AG04450 (cell line): ENCODE measurements around the gene EXTL1. TPM values are rescaled to one million over a fixed set of nuclear protein-coding genes. Genes with fewer than 3 reads are reported as not detected.
A peak's percentile ranks its signal among the peaks of the same experiment; 100 is the strongest.

Experiments used
- CTCF ChIA-PET: fragments of 300-600, 350-600 bp; formaldehyde crosslinking; extraction: SDS; loops from one replicate; lab custom pipeline; 2022; ENCODE audit warnings: antibody characterized with exemption, inconsistent platforms; lab: Charles Lee
- POLR2A ChIA-PET: fragments of 350-600 bp; formaldehyde crosslinking; extraction: SDS; loops from one replicate; lab custom pipeline; 2021; ENCODE audit warnings: antibody characterized with exemption, inconsistent platforms; lab: Yijun Ruan, JAX
- DNase-seq: peaks from one replicate; pipeline ENCODE4 v3.0.0-alpha.2; 2011; ENCODE audit warnings: low read depth, low spot score
- H3K27ac ChIP-seq: one replicate; pipeline ENCODE4 v1.5.1; 2012; ENCODE audit warnings: low read depth, low read length, control low read depth
- H3K27me3 ChIP-seq: one replicate; pipeline ENCODE4 v1.6.0; 2012; ENCODE audit warnings: low read length; ENCODE audit not compliant: control insufficient read depth, insufficient read depth
- H3K4me3 ChIP-seq: 2 replicates; pipeline ENCODE4 v1.5.1; 2011; ENCODE audit warnings: mild to moderate bottlenecking, low read depth, low read length, control low read depth
- H3K9me3 ChIP-seq: 2 replicates; pipeline ENCODE4 v1.5.1; 2012; ENCODE audit warnings: low read length; ENCODE audit not compliant: control insufficient read depth, insufficient read depth
- CTCF ChIP-seq: IDR thresholded peaks from 2 replicates; pipeline ENCODE4 v1.5.1; 2011; ENCODE audit warnings: low read depth, low read length, control low read depth, inconsistent platforms
- polyA plus RNA-seq: library from polyadenylated mRNA; depleted of rRNA; stranded (reverse); fragments of >200 nt; gene quantifications from 2 replicates; pipeline ENCODE4 v1.2.3, GENCODE V29; 2011

EXTL1 gene
- polyA plus RNA-seq, 1 experiment, result 1.3 TPM

GRCh38 chr1:26016953-26017545, 4.5 kb upstream of the EXTL1 start:
- TF ChIP-seq CTCF, result no peak
- ChIA-PET CTCF (interaction anchor here (1.2 kb wide), 1 partner anchor 112 kb away, joined by 3 read pairs; no protein-coding TSS in a partner anchor), POLR2A (interaction anchor here (1.0 kb wide), 1 partner anchor 18 kb away, joined by 3 read pairs; no protein-coding TSS in a partner anchor)
- DNase-seq, result no peak
- Histone ChIP-seq H3K27me3 (no peaks in the 10 kb centered on the region), H3K27ac (no peak overlapping the region), H3K9me3 (no peaks in the 10 kb centered on the region), H3K4me3 (no peak overlapping the region)

GRCh38 chr1:26017606-26018005, 4.0 kb upstream of the EXTL1 start:
- H3K27ac ChIP-seq, result no peak overlapping the region

GRCh38 chr1:26019641-26020315, 1.8 kb upstream of the EXTL1 start:
- POLR2A ChIA-PET, result interaction anchor here (1.0 kb wide), 1 partner anchor 115 kb away, joined by 3 read pairs; no protein-coding TSS in a partner anchor
- Histone ChIP-seq H3K4me3 (no peak overlapping the region), H3K27me3 (no peaks in the 10 kb centered on the region), H3K27ac (peak overlapping the region; percentile 22), H3K9me3 (no peaks in the 10 kb centered on the region; the same call in 1 of the 2 replicates)
- TF ChIP-seq CTCF, result no peak
- CTCF ChIA-PET, result interaction anchor here (0.8 to 1.4 kb wide), 4 partner anchors 15 to 150 kb away, joined by 3 to 8 read pairs (median 4); partner anchors contain the start of gene ZNF593
- no peak for DNase-seq

More at GRCh38 chr1:26017606-26018005, 4.0 kb upstream of the EXTL1 start:
- peak; percentile 36 for DNase-seq
- TF ChIP-seq CTCF, result no peak
- POLR2A ChIA-PET, result no interaction called here
- no peaks in the 10 kb centered on the region for H3K9me3 ChIP-seq
- H3K27me3 ChIP-seq, result no peaks in the 10 kb centered on the region
- CTCF ChIA-PET, result interaction anchor here (0.8 to 1.2 kb wide), 2 partner anchors 12 to 113 kb away, joined by 3 read pairs; no protein-coding TSS in a partner anchor
- no peak overlapping the region for H3K4me3 ChIP-seq

- CTCF ChIA-PET, result interaction anchor here (0.8 to 1.4 kb wide), 5 partner anchors 16 to 150 kb away, joined by 3 to 8 read pairs (median 3); partner anchors contain the start of gene ZNF593
- H3K9me3 ChIP-seq, result no peaks in the 10 kb centered on the region; the same call in 1 of the 2 replicates
- H3K27me3 ChIP-seq, result no peaks in the 10 kb centered on the region
- POLR2A ChIA-PET, result interaction anchor here (1.0 kb wide), 1 partner anchor 116 kb away, joined by 3 read pairs; no protein-coding TSS in a partner anchor
- TF ChIP-seq CTCF, result no peak
- H3K27ac ChIP-seq, result peak overlapping the region; percentile 22
- DNase-seq, result no peak
- H3K4me3 ChIP-seq, result no peak overlapping the region
Observed at GRCh38 chr1:26020330-26020768, 1.2 kb upstream of the EXTL1 start.
